Panc1 (cell line): ENCODE results near the gene IRF2.

Source experiments
- CTCF ChIP-seq: fragments of 450-650 bp; IDR thresholded peaks from 2 replicates; pipeline ENCODE4 v1.5.1; 2017; ENCODE audit warnings: mild to moderate bottlenecking
- POLR2AphosphoS5 ChIP-seq: IDR thresholded peaks from 2 replicates; pipeline ENCODE4 v1.6.1; 2012; ENCODE audit warnings: mild to moderate bottlenecking, low read depth, low read length, moderate library complexity
- REST ChIP-seq, 2 experiments: IDR thresholded peaks; 2 replicates each; pipeline ENCODE4 v1.6.1; 2011 to 2012; ENCODE audit warnings: low read depth in 2 of 2, control low read depth in 1 of 2, low read length in 1 of 2, mild to moderate bottlenecking in 1 of 2, moderate library complexity in 1 of 2; ENCODE audit not compliant: insufficient read depth in 1 of 2
- SIN3A ChIP-seq: IDR thresholded peaks from 2 replicates; pipeline ENCODE4 v1.6.1; 2012; ENCODE audit warnings: low read depth, mild to moderate bottlenecking, low read length, moderate library complexity, borderline replicate concordance; ENCODE audit not compliant: insufficient read depth

GRCh38 chr4:184428787-184429186 is 45.6 kb downstream of the IRF2 start:
- TF ChIP-seq CTCF (no peak), POLR2AphosphoS5 (no peak), REST (IDR thresholded peaks at IDR 0.05; ENCODE audit: insufficient read depth in 1 of 2, low read depth in 2 of 2, low read length in 1 of 2) (no peak), SIN3A (no peak)
